ENCODE data around the gene MUSK. TPM values are rescaled to one million over a fixed set of nuclear protein-coding genes. Genes with fewer than 3 reads are reported as not detected.

MUSK gene
- not detected for polyA plus RNA-seq (2012; ENCODE audit: missing spikeins)

- FAIRE-seq = no peak
- TF ChIP-seq POLR2AphosphoS5 (IDR thresholded peaks at IDR 0.05; ENCODE audit: low read depth, low read length) (no peak), POLR2A (IDR thresholded peaks at IDR 0.05; ENCODE audit: low read depth, low read length) (no peak), TAF1 (IDR thresholded peaks at IDR 0.05; ENCODE audit: borderline replicate concordance, low read depth, low read length) (no peak)
- no peak for DNase-seq (ENCODE audit: insufficient read length)
Measured at GRCh38 chr9:110668570-110669167, at the start of gene MUSK. MUSK (plus strand) TSS chr9:110668791; CDS start chr9:110668905, 114 bp downstream.

DNA sequence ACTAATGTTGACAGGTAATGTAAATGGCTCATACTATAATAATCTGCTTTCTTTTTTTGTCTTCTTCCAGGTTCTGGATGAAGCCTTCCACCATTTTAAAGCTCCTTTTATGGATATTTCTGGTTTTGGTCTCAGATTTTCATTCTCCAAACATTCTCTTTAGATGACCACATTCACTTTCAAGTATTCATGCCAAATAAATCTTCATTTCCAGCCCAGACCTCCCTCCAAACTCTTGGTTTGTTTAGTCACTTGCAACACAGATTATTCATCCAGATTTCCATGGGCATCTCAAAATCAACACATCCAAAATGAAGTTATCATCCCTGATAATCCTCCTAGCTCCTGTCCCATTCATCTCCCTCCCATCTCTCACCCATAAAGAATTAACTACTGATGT, 48.8 kb upstream of the MUSK start:
- FAIRE-seq (no peak), DNase-seq (ENCODE audit: insufficient read length) (no peak)
- TF ChIP-seq POLR2A (IDR thresholded peaks at IDR 0.05; ENCODE audit: low read depth, low read length) (no peak), TAF1 (IDR thresholded peaks at IDR 0.05; ENCODE audit: borderline replicate concordance, low read depth, low read length) (no peak)

DNA sequence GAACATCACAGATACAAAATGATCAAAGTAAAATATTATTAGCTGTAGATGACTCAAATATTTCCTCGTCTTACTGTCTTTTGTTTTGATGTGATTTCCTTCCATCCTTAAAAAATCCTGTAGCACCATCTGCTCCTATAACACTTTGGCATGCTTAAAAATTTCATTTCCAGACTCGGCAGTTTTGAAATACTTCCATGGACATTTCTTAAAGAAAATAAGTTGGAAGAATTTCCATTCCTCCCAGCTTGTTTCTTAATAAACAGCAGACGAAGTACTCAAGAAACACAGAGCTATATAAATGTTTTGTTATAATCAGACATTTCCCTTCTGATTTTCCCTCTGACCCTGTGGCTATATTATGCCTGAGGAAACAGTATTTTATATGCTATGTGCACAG, 47.9 kb upstream of the MUSK start:
- FAIRE-seq (no peak), DNase-seq (ENCODE audit: insufficient read length) (no peak)
- TF ChIP-seq TAF1 (IDR thresholded peaks at IDR 0.05; ENCODE audit: borderline replicate concordance, low read depth, low read length) (no peak), POLR2A (IDR thresholded peaks at IDR 0.05; ENCODE audit: low read depth, low read length) (no peak), POLR2AphosphoS5 (IDR thresholded peaks at IDR 0.05; ENCODE audit: low read depth, low read length) (no peak)

DNA sequence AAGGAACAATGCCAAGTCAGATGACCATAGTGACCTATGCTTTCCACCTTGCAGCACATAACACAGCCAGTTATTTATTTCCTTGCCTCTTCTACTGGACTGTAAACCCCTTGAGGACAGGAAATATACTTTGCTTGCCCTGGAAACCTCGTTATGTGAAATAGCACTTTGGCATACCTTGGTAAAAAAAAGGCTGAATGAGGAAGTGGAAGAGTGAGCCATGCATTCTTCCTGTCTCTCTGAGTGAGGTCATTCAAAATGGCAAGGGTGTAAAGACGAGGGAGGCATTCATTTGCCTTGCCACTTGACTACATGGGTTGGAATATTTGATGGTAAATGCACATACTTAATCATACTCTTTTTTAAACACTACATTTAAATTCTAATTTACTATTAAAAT, 46.2 kb upstream of the MUSK start:
- FAIRE-seq (peak; percentile 36), DNase-seq (ENCODE audit: insufficient read length) (no peak)
- no peak for TF ChIP-seq TAF1 (IDR thresholded peaks at IDR 0.05; ENCODE audit: borderline replicate concordance, low read depth, low read length)
- no peak for TF ChIP-seq POLR2AphosphoS5 (IDR thresholded peaks at IDR 0.05; ENCODE audit: low read depth, low read length)
- TF ChIP-seq POLR2A (IDR thresholded peaks at IDR 0.05; ENCODE audit: low read depth, low read length) = no peak

DNA sequence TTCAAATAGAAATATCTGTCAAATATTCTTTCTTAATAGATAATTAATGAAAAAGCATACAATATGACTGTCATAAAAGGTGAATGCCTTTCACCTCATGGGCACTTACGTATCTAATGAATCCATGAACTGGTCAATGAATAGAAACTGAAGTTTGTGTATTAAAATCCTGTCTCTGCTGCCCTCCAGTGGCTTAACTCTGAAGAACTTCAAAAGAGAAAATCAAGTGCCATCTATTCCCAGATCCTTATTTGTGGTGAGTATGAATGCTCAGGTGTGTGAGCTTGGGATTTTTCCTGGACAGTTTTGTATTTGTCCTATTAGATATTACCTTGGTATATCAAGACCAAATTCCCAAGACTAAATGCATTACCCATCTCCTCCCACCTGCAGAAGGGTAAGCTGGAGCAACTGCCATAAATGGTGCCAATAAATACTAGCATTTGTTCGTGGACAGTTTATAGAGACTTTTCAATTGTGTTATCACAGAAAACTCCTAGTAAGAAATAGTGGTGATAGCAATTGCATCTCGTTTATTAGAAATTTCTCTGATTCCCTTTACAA, 45.0 kb upstream of the MUSK start:
- DNase-seq (ENCODE audit: insufficient read length) (no peak), FAIRE-seq (peak; percentile 84)
- TF ChIP-seq TAF1 (IDR thresholded peaks at IDR 0.05; ENCODE audit: borderline replicate concordance, low read depth, low read length) = no peak
- no peak for TF ChIP-seq POLR2AphosphoS5 (IDR thresholded peaks at IDR 0.05; ENCODE audit: low read depth, low read length)
- no peak for TF ChIP-seq POLR2A (IDR thresholded peaks at IDR 0.05; ENCODE audit: low read depth, low read length)

GRCh38 chr9:110626101-110626829, 42.3 kb upstream of the MUSK start:
- DNase-seq (ENCODE audit: insufficient read length) (no peak), FAIRE-seq (peak; percentile 93)
- TF ChIP-seq POLR2A (IDR thresholded peaks at IDR 0.05; ENCODE audit: low read depth, low read length) (no peak), TAF1 (IDR thresholded peaks at IDR 0.05; ENCODE audit: borderline replicate concordance, low read depth, low read length) (no peak), POLR2AphosphoS5 (IDR thresholded peaks at IDR 0.05; ENCODE audit: low read depth, low read length) (no peak)

GRCh38 chr9:110635589-110635988, 33.0 kb upstream of the MUSK start:
- TF ChIP-seq POLR2A (IDR thresholded peaks at IDR 0.05; ENCODE audit: low read depth, low read length) = no peak
- no peak for TF ChIP-seq POLR2AphosphoS5 (IDR thresholded peaks at IDR 0.05; ENCODE audit: low read depth, low read length)
- no peak for TF ChIP-seq TAF1 (IDR thresholded peaks at IDR 0.05; ENCODE audit: borderline replicate concordance, low read depth, low read length)
- DNase-seq (ENCODE audit: insufficient read length) (no peak), FAIRE-seq (no peak)

DNA sequence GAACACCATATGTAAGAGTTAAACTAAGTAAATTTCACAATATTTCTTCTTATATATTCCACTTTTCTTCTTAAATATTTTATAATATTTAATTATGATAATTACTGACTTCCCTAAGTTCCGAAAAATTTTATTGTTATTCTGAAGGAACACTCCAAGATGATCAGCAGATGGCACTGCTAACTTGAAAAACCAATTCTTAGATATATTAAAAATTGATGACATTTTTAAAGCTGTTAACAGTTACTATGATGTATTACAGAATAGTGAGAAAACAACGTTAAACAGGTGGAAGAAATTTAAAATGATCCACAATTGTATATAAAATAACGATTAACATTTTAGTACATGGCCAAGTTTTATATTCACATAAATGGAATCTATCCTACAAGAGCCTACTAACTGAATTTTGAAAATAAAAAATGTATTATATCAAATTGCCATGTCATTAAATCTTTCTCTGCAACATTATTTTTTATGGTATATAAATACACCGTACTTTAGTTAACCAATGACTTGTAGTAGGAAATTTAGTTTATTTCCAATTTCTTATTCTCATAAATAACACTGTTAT, 30.1 kb upstream of the MUSK start:
- TF ChIP-seq TAF1 (IDR thresholded peaks at IDR 0.05; ENCODE audit: borderline replicate concordance, low read depth, low read length) (no peak), POLR2AphosphoS5 (IDR thresholded peaks at IDR 0.05; ENCODE audit: low read depth, low read length) (no peak), POLR2A (IDR thresholded peaks at IDR 0.05; ENCODE audit: low read depth, low read length) (no peak)
- no peak for FAIRE-seq
- no peak for DNase-seq (ENCODE audit: insufficient read length)

GRCh38 chr9:110640736-110641135, 27.9 kb upstream of the MUSK start:
- FAIRE-seq (peak; percentile 9), DNase-seq (ENCODE audit: insufficient read length) (no peak)
- no peak for TF ChIP-seq POLR2A (IDR thresholded peaks at IDR 0.05; ENCODE audit: low read depth, low read length)
- no peak for TF ChIP-seq TAF1 (IDR thresholded peaks at IDR 0.05; ENCODE audit: borderline replicate concordance, low read depth, low read length)
- no peak for TF ChIP-seq POLR2AphosphoS5 (IDR thresholded peaks at IDR 0.05; ENCODE audit: low read depth, low read length)

GRCh38 chr9:110641293-110641692, 27.3 kb upstream of the MUSK start:
- DNase-seq (ENCODE audit: insufficient read length) (no peak), FAIRE-seq (no peak)

GRCh38 chr9:110648696-110649095, 19.9 kb upstream of the MUSK start:
- TF ChIP-seq POLR2A (IDR thresholded peaks at IDR 0.05; ENCODE audit: low read depth, low read length) = no peak
- DNase-seq (ENCODE audit: insufficient read length) (no peak), FAIRE-seq (no peak)

More at GRCh38 chr9:110641293-110641692, 27.3 kb upstream of the MUSK start:
- TF ChIP-seq POLR2AphosphoS5 (IDR thresholded peaks at IDR 0.05; ENCODE audit: low read depth, low read length) = no peak
- no peak for TF ChIP-seq POLR2A (IDR thresholded peaks at IDR 0.05; ENCODE audit: low read depth, low read length)
- TF ChIP-seq TAF1 (IDR thresholded peaks at IDR 0.05; ENCODE audit: borderline replicate concordance, low read depth, low read length) = no peak

- no peak for FAIRE-seq
- DNase-seq (ENCODE audit: insufficient read length) = no peak
- TF ChIP-seq TAF1 (IDR thresholded peaks at IDR 0.05; ENCODE audit: borderline replicate concordance, low read depth, low read length) = no peak
- TF ChIP-seq POLR2AphosphoS5 (IDR thresholded peaks at IDR 0.05; ENCODE audit: low read depth, low read length) = no peak
- TF ChIP-seq POLR2A (IDR thresholded peaks at IDR 0.05; ENCODE audit: low read depth, low read length) = no peak
Measured at GRCh38 chr9:110650261-110650660, 18.3 kb upstream of the MUSK start.

All from GM12892 (cell line).